Muscle of back (tissue), 11 donors: Measurements from ENCODE around the gene TCF12. TPM values are rescaled to one million over a fixed set of nuclear protein-coding genes. Genes with fewer than 3 reads are reported as not detected.
"Not testable (repeated sequence)": the region's sequence is repeated elsewhere in the genome, so short reads cannot be mapped to it uniquely, and the experiment has no call there.

Source experiments
- DNase-seq, 3 donors: peaks; one replicate each; pipeline versions ENCODE4 v3.0.0 to v3.0.0-alpha.2; 2013
- polyA plus RNA-seq, 10 donors: library from polyadenylated mRNA; unstranded; fragments of 120-200 nt; gene quantifications; one replicate each; pipeline ENCODE4 v1.2.1, GENCODE V29; 2013; ENCODE audit not compliant: insufficient read length in 10 of 10

TCF12 gene
- polyA plus RNA-seq, 10 donors: 90.4 to 162 (median 125) TPM

DNA sequence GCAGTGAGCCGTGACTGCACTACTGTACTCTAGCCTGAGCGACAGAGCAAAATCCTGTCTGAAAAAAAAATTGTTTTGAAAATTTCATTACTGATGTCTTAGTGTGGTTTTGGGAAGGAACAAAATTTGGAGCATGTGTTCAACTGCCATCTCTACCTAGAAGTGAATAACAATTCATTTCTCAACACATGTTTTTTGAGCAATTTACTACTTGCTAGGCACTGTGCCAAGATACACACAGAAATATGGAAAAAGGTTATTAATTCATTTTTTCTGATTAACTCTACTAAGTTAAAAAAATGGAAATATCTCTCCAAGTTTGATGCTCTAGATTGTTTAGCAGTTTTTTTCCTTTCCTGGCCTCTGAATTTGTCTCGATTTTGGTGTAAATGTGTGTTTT is 5.2 kb upstream of the TCF12 start:
- no peak for DNase-seq

DNA sequence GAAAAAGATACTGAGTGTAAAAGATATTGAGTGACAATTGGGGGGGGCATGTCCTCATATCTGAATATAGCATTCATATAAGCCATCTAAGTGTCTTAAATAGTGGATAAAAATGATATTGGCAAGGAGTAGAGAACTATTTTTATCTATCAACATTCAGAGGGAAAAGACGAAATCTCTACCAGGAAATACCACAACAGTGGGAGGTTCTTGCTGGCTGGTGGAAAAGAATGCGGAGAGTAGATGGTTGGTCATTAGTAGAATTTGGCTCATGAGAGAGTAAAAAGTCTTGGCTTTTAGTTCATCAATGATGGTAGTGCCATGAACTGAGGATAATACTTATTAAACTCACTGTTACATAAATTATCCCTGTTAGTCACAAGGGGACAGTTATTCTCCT is 4.8 kb upstream of the TCF12 start:
- no peak for DNase-seq

DNA sequence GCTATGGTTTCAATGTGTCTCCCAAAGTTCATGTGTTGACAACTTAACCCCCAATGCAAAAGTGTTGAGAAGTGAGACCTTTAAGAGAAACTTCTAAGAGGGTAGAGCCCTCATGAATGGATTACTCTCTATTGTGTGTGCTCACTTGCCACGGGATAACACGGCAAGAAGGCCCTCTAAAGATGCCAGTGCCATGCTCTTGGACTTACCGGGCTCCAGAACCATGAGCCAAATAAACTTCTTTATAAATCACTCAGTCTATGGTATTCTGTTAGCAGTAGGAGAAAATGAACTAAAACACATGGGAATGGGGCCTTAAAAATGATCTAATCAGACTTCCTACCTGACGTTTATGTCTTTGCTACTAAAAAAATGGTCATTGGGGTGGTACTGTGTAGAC is 2.6 kb upstream of the TCF12 start:
- DNase-seq: no peak

DNA sequence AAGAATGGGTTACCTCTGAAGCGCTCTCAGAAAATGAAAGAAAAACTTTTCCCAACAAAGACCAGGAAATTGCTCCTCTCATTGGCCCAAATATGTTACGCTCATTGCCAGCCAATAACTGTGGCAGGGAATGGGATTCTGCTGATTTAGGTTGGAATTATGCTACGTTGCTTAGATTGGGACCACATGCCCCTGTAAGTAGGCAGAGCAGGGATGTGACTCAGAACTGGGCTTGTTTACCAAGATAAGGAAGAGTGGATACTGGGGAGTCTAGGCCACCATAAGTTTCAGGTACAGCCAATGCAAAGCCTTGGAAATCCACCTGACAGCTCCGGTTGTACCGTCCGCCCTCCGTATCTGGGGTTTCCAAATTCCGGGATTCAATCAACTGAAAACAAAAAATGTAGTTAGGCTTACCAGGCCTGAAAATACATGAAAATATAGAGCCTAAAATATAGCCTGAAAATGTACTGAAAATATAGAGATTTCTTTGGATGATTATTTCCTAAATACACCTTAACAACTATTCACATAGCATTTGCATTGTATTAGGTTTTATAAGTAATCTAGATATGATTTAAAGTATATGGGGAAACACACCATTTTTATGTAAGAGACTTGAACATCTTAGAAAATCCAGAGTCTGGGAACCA is 1.5 kb upstream of the TCF12 start:
- no peak for DNase-seq

DNA sequence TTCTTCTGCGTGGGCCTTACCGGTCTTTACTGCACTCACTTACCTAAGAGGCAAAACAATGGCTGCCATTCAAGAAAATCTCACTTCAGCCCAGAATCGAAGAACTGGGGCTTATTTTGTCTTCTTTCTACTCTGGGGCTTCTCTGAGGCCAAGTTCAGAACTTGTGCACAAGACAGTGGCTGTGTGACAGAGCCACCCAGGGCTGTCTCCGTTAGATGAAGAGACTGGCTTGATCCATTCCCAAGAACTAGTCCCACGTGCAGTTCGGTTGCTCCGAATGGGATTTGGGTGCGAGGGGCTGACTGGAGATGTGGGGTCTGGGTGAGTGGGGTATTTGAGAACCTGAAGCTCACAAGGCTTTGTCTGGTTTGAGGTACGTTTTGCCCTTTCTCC is 795 bp upstream of the TCF12 start:
- DNase-seq: peak in 2 of 3 donors; percentile 18 to 21

DNA sequence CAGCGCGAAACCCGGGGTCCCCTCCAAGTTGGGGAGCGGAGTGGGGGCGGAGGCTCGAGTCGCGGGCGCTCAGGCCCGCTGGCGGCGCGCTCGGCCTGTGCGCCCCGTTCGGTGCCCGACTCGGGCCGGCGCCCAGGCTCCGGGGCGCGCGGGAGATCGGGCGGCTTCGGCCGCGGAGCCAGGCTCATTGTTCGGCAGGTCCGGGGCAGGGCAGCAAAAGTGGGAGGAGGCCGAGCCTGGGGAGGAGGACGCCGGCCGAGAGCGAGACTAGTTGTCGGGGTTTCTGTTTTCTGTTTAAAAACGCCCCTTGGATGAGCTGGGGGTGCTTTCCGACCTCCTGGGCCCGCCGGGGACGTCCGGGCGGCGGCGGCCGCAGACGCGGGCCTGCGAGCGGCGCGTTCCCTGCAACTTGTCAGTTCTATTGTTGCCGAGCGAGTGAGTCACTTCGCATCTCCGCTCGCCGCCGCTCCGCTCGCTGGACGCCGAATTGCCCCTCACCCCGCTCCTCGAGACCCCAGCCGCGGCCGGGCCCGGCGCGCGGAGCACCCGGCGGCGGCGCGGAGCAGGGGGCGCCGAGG is 676 bp downstream of the TCF12 start:
- peak; percentile 53 to 86 (median 66) for DNase-seq

DNA sequence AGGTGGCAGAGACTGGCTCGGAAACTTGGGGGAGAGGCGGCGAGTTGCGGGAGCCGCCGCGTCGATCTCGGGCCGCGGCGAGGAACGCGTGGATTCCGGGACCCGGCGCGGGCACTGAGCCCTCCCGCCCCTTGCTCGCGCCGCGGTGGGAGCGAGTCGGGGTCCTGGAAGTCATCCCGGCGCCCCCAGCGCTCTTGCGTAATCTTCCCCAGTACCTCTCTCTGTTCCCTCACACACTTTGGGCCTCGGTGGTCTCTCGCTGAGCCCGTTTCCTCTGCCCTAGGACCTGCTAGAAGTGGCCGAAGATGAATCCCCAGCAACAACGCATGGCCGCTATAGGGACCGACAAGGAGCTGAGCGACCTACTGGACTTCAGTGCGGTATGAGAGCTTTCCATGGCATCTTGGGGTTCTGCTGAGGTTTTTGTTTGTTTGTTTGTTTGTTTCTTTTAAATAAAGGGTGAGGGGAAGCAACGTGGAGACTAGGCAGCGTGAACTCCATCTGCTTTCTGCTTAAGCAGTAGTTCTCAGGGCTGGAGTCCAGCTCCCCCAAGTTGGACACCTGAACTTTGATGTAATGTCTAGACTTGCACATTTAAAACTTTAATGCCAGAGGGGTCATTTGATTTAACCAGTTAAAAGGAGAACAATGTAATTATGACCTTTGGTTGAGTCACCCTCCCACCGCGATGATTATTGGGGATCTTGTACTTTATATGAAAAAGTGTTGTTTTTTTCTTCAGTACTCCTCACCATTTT is 1.3 kb downstream of the TCF12 start:
- DNase-seq: peak; percentile 28 to 83 (median 60)

DNA sequence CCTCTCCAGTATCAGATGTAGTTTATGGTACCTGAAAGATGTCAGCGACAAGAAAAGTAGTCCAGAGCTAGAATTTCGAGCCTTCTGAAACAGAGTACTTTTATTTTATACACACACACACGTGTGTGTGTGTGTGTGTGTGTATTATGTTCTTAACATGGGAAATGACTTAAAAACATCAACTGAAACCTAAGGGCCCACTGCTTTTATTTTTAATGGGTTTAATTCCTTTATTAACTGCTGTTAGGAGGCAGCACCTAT is 1.9 kb downstream of the TCF12 start:
- peak in 1 of 3 donors; percentile 15 for DNase-seq

DNA sequence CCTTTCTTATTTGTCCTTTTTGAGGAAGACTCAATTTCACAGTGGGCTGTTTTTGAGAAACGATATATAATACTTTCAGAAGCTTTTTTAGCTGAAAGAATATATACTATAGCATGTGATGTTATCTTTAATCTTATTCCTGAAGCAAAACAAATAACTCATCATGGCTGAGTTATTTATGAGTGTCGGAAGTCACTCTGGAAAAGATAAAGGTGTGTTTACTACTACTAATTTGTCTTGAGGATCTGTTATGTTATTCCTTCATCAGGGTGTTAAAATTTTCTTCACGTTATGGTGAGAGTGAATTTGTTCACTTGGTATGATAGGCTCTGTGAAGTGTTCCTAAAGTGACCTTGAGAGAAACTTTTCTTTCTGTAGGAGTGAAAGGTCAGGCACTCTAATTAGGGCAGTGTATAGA is 4.7 kb downstream of the TCF12 start:
- DNase-seq: no peak

DNA sequence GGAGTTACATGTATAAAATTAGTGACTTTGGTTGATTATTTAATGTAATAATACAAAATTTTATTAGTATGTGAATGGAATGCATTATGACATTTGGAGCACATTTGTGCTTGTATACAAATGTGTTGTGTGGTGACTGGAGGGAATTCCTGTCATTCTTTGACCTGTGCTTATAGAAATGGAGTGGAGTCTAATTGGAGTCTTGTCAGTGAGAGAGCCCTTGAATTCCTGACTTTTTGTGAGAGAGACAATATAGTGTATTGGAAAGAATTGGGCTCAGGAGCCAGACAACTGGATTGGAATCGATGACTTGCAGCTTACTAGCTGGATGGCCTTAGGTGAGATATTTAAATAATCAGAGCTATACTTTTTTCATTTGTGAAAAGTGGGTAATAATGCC is 9.4 kb downstream of the TCF12 start:
- no peak for DNase-seq

DNA sequence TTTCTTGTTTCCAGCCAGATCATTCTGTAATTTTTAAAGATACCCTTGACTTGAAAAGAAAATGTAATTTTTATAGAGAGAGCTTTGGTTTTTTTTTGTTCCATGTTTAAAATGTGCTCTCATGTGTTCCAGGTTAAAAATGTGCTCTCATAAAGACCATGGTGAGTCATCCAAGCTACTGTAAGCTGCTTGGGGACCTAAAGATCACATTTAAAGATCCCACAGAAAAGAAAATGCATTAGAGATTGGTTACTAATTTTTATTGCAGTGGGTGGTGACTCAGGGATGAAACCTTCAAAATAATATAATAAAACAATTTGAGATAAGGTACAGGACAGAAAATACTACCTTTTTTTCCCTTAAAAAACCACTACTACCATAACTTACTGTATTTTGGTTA is 11.0 kb downstream of the TCF12 start:
- DNase-seq: peak in 1 of 3 donors; percentile 27

DNA sequence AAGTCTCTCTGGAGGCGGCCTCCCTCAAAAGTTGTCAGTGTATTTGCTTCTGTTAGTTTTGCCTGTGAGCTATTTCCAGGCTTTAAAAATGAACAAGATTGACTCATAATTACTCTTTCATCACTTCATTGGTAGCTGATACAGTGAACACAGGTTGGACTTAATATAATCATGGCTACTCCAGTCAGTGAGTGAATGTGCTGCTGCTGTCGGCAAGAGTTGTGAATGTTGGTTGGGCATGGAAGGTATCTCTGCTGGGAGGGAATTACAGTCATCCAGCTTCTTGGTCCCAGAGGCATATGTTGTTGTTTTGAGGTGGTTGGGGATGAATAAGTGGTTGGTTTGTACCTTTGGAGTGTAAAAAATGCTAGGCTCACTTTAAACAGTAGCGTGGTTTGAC is 11.5 kb downstream of the TCF12 start:
- DNase-seq: no peak

DNA sequence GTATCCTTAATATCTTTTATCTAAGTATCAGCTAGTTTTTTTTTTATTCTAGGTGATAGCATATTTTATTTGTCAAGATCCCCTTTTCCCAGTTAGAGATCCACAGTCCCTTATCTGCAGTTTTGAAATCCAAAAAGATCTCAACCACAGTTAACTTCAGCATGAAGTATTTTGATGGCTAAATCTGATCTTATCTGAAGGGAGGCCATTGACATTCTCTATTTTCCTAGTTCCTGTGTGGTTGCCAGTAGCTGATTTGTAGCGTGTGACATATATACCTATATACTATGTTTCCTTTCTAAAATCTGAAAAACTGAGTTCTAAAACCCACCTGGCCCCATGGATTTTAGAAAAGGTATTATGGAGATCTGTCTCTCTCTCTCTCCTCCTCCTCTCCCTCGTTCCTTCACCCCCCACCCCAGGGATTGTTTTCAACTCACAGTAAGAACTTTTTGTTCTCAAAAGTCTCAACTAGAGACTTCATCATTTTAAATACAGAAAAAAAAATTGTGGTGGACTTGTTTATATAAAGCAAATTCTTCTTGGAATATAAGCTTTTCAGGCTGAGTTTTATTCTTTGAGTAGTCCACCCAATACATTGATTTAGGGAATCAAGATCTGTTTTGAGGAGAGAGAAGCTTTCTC is 12.3 kb downstream of the TCF12 start:
- DNase-seq: no peak

DNA sequence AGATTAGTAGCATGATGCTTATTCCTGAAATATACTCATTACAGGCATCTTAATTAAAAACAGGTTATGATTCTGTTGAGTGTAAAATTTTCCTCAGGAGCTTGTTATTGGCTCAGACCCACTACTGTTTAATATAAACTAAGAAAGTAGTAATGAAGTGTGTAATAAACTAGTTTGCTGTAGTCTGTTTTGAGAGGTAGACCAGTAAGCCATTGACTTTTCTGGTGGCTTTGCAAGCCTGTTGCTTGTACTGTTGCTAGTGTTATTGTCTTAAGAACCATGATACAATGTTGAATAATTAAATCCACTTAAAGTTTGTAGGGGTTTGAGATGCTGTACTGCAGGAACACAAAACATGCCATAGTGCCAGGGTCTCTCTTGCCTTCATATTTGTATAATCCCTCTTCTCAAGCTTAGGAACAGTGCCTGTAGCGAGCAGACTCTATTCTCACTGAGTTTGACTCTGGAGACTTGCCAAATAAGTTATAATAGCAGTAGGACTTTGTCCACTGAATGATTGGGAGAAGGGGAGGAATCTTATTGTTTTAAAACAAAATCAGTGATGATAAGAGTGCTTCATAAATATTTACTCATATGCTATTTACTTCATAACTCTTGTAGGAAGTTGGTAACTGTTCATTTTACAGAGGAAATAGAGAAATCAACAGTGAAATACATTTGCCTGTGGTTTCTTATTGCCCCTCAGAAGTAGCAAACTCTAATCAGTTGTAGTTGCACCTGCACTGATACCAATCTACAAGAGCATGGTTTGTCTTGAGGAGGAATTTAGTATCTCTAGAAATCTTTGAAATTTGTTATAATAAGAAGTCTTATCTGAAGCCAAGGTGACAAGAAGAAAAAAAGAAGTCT is 13.4 kb downstream of the TCF12 start:
- peak in 1 of 3 donors; percentile 27 for DNase-seq

DNA sequence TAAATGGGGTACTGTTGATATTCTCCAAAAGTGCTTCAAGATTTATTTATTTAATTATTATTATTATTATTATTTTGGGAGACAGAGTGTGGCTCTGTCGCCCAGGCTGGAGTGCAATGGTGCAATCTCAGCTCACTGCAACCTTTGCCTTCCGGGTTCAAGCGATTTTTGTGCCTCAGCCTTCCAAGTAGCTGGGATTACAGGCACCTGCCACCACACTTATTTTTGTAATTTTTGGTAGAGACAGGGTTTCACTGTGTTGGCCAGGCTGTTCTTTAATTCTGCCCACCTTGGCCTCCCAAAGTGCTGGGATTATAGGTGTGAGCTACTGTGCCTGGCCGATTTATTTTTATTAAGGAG is 14.0 kb downstream of the TCF12 start:
- DNase-seq: not testable (repeated sequence)

DNA sequence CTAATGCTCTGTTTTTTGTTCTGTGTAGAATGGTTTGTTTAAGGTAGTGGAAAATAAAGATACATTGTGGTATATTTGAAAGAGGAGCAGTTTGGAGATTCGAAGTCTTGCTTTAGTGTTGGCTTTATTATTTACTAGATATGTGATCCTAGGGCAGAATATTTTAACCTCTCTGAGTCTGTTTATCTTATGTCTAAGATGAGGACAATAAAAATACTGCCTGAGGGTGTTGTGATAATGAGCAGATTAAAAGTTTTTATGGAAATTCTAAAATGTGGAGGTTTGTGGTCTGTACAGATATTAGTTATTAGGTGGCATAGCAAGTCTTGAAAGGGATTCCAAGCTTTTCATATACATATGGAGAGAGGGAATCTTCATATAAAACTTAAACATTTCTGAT is 15.0 kb downstream of the TCF12 start:
- no peak for DNase-seq

DNA sequence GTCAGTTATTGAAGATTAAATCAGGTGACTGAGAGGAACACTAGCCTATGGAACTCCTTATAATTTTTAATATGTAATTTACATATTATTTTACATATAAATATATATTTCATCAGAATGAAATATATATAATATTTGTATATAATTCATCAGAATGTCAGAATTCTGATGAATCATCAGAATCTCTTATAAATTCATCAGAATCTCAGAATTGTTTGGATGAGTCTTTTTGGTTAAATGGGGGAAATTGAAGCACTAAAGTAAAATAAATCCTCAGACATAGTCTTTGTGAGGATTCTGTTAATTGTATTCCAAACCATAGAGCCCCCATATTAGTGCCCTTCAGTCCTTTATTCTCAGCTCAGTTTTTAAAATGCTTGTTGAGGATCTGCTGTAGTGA is 15.4 kb downstream of the TCF12 start:
- DNase-seq: no peak

DNA sequence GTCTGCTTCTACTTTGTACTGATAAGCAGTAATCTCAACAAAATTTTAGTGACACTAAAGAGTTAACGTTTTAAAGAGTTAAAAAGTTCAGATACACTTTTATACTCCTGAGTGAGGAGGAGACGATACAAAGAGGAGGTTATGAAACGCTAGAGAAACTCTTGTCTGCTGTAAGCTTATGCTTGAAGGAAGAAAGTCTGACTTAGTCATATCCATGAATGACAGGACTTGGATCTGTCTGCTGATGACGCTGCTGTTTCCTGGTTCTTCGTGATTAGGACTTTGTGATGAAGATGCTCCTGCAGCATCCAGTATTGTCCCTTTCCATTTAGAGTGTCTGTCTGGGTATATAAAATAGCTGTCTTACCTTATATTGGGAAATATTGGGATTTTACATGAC is 15.8 kb downstream of the TCF12 start:
- no peak for DNase-seq

DNA sequence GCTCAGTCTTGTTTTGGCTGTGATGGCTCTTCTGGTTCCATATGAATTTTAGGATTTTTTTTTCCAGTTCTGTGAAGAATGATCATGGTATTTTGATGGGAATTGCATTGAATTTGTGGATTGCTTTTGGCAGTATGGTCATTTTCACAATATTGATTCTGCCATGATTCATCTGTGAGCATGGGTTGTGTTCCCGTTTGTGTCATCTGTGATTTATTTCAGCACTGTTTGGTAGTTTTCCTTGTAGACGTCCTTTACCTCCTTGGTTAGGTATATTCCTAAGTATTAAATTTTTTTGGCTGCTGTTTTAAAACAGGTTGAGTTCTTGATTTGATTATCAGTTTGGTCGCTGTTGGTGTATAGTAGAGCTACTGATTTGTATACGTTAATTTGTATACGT is 18.5 kb downstream of the TCF12 start:
- DNase-seq: no peak

DNA sequence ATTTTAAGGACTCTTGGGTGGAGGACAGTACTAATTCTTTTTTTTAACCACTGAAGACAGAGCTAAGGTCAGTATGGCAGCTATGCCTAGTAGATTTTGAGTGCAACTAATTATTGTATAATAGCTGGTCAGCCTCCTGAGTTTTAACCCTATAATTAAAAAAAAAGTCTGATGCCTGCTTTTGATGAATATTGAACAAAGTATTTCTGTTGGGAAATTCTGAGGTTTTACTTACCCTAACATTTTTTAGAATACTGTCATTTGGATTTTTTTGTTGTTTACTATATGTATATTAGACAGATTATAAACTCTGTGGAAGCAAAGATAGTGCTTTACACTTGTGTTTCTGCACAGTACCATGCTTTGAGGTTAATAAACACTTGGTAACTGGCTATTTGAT is 20.8 kb downstream of the TCF12 start:
- DNase-seq: no peak

DNA sequence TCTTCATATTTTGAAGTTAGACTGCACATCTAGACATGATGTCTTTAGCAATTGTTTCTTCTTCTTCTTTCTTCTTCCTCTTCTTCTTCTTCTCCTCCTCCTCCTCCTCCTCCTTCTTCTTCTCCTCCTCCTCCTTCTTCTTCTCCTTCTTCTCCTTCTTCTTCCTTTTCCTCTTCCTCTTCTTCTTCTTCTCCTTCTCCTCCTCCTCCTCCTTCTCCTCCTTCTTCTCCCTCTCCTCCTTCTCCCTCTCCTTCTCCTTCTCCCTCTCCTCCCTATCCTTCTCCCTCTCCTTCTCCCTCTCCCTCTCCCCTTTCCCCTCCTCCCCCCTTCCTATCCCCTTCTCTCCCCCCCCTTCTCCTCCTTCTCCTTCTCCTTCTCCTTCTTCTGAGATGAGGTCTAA is 21.9 kb downstream of the TCF12 start:
- DNase-seq: no peak

DNA sequence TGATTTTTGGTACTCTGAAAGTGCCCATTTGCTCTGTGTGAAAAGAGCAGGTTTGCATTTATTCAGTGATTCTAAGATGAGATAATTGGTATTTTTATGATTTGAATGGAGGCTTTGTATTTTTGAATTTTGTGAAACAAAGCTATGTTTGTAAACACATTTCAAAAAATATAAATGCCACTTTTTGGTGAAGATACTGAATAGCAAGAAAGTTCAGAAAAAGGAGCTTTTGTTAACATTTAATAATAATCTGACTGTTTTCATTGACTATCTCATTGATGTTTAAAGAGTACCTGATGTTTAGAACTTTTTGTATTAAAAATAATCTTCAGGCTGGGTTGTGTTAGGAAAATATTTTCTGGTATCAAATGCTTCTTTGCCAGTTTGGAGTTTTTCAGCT is 23.7 kb downstream of the TCF12 start:
- no peak for DNase-seq
